A549 (cell line): ENCODE measurements around the gene ASB7.

Experiments
- CHD4 ChIP-seq: fragments of 200-600 bp; sonication (generic); IDR thresholded peaks from 2 replicates; pipeline ENCODE4 v1.6.1; 2016; ENCODE audit warnings: antibody characterized with exemption, mild to moderate bottlenecking, borderline replicate concordance
- EP300 ChIP-seq, 2 experiments: fragments of >200 bp; sonication (Bioruptor Twin); formaldehyde crosslinking; IDR thresholded peaks; 2 replicates in 1 of 2; 3 replicates in 1 of 2; pipeline ENCODE4 v1.6.1; 2016 to 2017
- HDAC2 ChIP-seq: fragments of 200-600 bp; sonication (generic); IDR thresholded peaks from 2 replicates; pipeline ENCODE4 v1.6.1; 2016
- HOXA7 ChIP-seq: fragments of 250-450 bp; sonication (Bioruptor Pico); IDR thresholded peaks from 2 replicates; pipeline ENCODE4 v1.5.0; 2020; ENCODE audit warnings: mild to moderate bottlenecking, moderate library complexity
- POLR2A ChIP-seq: IDR thresholded peaks from 2 replicates; pipeline ENCODE4 v1.6.1; 2012; ENCODE audit warnings: mild to moderate bottlenecking, low read length
- RAD21 ChIP-seq, 2 experiments: fragments of >200 bp in 1 of 2; sonication (Bioruptor Twin) in 1 of 2; formaldehyde crosslinking in 1 of 2; IDR thresholded peaks in 1 of 2; conservative IDR thresholded peaks in 1 of 2; 2 replicates in 1 of 2; 3 replicates in 1 of 2; pipeline ENCODE4 v1.6.1; 2012 to 2018; ENCODE audit warnings: inconsistent platforms in 1 of 2
- RFX5 ChIP-seq: fragments of 450-650 bp; IDR thresholded peaks from 2 replicates; pipeline ENCODE4 v1.7.1; 2014; ENCODE audit warnings: antibody characterized with exemption, mild to moderate bottlenecking, moderate library complexity
- RNF2 ChIP-seq: fragments of 200-600 bp; sonication (generic); IDR thresholded peaks from 2 replicates; pipeline ENCODE4 v1.6.1; 2016; ENCODE audit warnings: low read depth, mild to moderate bottlenecking, antibody characterized with exemption, moderate library complexity, borderline replicate concordance
- SMC3 ChIP-seq: fragments of >200 bp; sonication (Bioruptor Twin); formaldehyde crosslinking; IDR thresholded peaks from 3 replicates; pipeline ENCODE4 v1.6.1; 2018; ENCODE audit warnings: inconsistent platforms
- TF ChIP-seq, protein P1 (sequence below): fragments of >200 bp; sonication (Bioruptor Twin); formaldehyde crosslinking; IDR thresholded peaks from 3 replicates; pipeline ENCODE4 v1.5.1; 2016

DNA sequence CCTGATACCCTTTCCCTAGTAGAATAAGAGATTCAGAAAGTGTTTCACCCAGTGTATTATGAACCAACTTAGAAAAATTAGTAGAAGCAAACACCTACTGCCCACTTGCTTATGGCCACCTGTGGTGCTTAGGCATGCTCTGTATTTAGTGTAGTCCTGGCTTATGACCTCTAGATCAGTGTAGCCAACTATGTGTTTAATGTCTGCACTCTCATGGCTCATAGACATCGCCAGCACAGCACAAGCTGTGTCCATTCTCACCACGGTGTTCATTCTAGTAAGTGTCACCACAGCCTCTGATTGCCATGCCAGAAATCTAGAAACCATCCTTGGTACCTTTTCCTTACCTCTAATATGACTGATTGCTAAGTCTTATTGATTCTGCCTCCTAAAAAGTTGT is 14.3 kb downstream of the ASB7 start:
- TF ChIP-seq HOXA7 (no peak), SMC3 (no peak), RAD21 (conservative IDR thresholded peaks at IDR 0.05 in 1 of 2, IDR thresholded peaks at IDR 0.05 in 1 of 2) (no peak), POLR2A (no peak), RNF2 (no peak), CHD4 (no peak), EP300 (IDR thresholded peaks at IDR 0.05) (no peak), HDAC2 (no peak), RFX5 (no peak)
- TF ChIP-seq, protein P1, sequence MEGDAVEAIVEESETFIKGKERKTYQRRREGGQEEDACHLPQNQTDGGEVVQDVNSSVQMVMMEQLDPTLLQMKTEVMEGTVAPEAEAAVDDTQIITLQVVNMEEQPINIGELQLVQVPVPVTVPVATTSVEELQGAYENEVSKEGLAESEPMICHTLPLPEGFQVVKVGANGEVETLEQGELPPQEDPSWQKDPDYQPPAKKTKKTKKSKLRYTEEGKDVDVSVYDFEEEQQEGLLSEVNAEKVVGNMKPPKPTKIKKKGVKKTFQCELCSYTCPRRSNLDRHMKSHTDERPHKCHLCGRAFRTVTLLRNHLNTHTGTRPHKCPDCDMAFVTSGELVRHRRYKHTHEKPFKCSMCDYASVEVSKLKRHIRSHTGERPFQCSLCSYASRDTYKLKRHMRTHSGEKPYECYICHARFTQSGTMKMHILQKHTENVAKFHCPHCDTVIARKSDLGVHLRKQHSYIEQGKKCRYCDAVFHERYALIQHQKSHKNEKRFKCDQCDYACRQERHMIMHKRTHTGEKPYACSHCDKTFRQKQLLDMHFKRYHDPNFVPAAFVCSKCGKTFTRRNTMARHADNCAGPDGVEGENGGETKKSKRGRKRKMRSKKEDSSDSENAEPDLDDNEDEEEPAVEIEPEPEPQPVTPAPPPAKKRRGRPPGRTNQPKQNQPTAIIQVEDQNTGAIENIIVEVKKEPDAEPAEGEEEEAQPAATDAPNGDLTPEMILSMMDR: no peak
